Measurements from ENCODE around the gene ANKMY2.

DNA sequence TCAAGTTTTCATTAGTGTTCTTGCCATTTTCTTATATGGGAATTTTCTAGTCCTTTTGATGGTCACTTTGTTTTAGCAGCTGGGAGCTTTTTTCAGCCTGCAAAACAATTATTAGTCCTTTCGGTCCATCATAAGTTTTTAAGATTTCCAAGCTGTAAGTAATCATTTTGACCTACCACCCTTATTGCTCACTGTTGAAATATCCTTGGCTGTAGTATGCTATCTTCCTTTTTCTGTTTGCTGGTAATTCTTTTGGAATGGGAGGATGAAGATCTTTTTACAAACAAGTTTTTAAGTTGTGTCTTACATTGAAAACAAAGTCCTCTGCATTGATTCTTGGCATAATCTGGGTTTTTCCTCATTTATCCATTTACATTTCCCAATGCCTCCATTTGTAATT is 24.5 kb upstream of the ANKMY2 start:
- TF ChIP-seq, protein P1, sequence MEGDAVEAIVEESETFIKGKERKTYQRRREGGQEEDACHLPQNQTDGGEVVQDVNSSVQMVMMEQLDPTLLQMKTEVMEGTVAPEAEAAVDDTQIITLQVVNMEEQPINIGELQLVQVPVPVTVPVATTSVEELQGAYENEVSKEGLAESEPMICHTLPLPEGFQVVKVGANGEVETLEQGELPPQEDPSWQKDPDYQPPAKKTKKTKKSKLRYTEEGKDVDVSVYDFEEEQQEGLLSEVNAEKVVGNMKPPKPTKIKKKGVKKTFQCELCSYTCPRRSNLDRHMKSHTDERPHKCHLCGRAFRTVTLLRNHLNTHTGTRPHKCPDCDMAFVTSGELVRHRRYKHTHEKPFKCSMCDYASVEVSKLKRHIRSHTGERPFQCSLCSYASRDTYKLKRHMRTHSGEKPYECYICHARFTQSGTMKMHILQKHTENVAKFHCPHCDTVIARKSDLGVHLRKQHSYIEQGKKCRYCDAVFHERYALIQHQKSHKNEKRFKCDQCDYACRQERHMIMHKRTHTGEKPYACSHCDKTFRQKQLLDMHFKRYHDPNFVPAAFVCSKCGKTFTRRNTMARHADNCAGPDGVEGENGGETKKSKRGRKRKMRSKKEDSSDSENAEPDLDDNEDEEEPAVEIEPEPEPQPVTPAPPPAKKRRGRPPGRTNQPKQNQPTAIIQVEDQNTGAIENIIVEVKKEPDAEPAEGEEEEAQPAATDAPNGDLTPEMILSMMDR (conservative IDR thresholded peaks at IDR 0.05; ENCODE audit: low read length) = no peak
- TF ChIP-seq EZH2phosphoT487 (IDR thresholded peaks at IDR 0.05; ENCODE audit: borderline replicate concordance) = no peak
